OCI-LY3 (cell line): ENCODE results near the gene PTPRT.

ENCODE experiments used
- CTCF ChIP-seq: fragments of 200-600, 300-600 bp; sonication (generic); IDR thresholded peaks from 2 replicates; pipeline ENCODE4 v1.5.1; 2014; ENCODE audit warnings: antibody characterized with exemption, low read length, low read depth
- EZH2phosphoT487 ChIP-seq: fragments of 200-600 bp; shearing (Covaris generic); IDR thresholded peaks from 2 replicates; pipeline ENCODE4 v1.6.1; 2018; ENCODE audit warnings: antibody characterized with exemption, mixed run types, low read depth

GRCh38 chr20:42295592-42295991 lies 894.1 kb downstream of the PTPRT start:
- TF ChIP-seq CTCF (no peak), EZH2phosphoT487 (no peak)
